ENCODE results near the gene FNIP1.

GRCh38 chr5:131771692-131772091 lies 25.1 kb downstream of the FNIP1 start:
- TF ChIP-seq CTCF (IDR thresholded peaks at IDR 0.05) (no peak), POLR2A (IDR thresholded peaks at IDR 0.05) (no peak)
